Progenitor cell of endocrine pancreas (in vitro differentiated cells): Measurements from ENCODE around the gene ZPR1. TPM values are rescaled to one million over a fixed set of nuclear protein-coding genes. Genes with fewer than 3 reads are reported as not detected.

Experiments
- DNase-seq: peaks from one replicate; pipeline ENCODE4 v3.0.0; 2021; ENCODE audit warnings: low spot score; ENCODE audit not compliant: unreplicated experiment
- H3K27ac Mint-ChIP-seq: 2 replicates; pipeline ENCODE4 v1.8.0; 2021; ENCODE audit warnings: mild to moderate bottlenecking, moderate library complexity, mixed read lengths
- H3K27me3 Mint-ChIP-seq: 2 replicates; pipeline ENCODE4 v1.8.0; 2021; ENCODE audit warnings: mixed read lengths
- H3K36me3 Mint-ChIP-seq: 2 replicates; pipeline ENCODE4 v1.8.0; 2022; ENCODE audit warnings: mixed read lengths; ENCODE audit not compliant: insufficient read depth
- H3K4me1 Mint-ChIP-seq: 2 replicates; pipeline ENCODE4 v1.8.0; 2021; ENCODE audit warnings: low read depth, mixed read lengths
- H3K4me3 Mint-ChIP-seq: 2 replicates; pipeline ENCODE4 v1.8.0; 2021; ENCODE audit warnings: low read depth, mild to moderate bottlenecking, moderate library complexity, mixed read lengths
- H3K9me3 Mint-ChIP-seq: 2 replicates; pipeline ENCODE4 v1.8.0; 2021; ENCODE audit warnings: low read depth, mixed read lengths
- total RNA-seq: library from RNA; stranded (reverse); gene quantifications from 2 replicates; pipeline ENCODE4 v1.2.1, GENCODE V29; 2021
- TF ChIP-seq, protein P1 (sequence below): fragments of 200-600 bp; sonication (generic); IDR thresholded peaks from one replicate; pipeline ENCODE4 v1.5.0; 2021; ENCODE audit warnings: antibody characterized with exemption, mild to moderate bottlenecking; ENCODE audit not compliant: unreplicated experiment

Gene ZPR1
- total RNA-seq, 1 donor from 2014 or later = 48.6 TPM

- TF ChIP-seq, protein P1, sequence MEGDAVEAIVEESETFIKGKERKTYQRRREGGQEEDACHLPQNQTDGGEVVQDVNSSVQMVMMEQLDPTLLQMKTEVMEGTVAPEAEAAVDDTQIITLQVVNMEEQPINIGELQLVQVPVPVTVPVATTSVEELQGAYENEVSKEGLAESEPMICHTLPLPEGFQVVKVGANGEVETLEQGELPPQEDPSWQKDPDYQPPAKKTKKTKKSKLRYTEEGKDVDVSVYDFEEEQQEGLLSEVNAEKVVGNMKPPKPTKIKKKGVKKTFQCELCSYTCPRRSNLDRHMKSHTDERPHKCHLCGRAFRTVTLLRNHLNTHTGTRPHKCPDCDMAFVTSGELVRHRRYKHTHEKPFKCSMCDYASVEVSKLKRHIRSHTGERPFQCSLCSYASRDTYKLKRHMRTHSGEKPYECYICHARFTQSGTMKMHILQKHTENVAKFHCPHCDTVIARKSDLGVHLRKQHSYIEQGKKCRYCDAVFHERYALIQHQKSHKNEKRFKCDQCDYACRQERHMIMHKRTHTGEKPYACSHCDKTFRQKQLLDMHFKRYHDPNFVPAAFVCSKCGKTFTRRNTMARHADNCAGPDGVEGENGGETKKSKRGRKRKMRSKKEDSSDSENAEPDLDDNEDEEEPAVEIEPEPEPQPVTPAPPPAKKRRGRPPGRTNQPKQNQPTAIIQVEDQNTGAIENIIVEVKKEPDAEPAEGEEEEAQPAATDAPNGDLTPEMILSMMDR = no peak
- Mint-ChIP-seq H3K4me3 (no peak overlapping the region), H3K27ac (no peak overlapping the region), H3K4me1 (peaks cover 22% of the 10 kb centered on the region), H3K36me3 (peaks cover 4% of the 10 kb centered on the region), H3K27me3 (peaks cover 13% of the 10 kb centered on the region), H3K9me3 (no peaks in the 10 kb centered on the region)
- no peak for DNase-seq
These were observed 2.6 kb upstream of the ZPR1 start for GRCh38 chr11:116790167-116791001.

DNA sequence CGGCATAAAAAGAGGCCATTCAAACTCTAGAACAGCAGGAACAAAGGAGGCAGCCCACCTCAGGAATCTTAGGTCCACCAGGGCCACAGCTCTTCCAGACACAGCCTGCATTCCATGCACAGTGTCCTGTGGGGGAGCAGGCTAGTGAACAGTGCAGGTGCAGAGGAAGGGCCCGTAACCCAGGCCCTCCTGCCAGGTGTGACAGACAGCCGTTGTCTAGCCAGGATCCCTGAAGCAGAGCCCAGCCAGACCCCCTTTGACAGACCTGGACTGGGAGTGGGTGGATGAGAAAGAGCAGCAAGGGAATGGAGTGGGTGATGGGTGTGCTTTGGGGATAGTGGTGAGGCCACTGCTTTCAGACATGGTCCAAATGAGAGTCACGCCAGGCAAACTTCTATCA is 1.2 kb upstream of the ZPR1 start:
- TF ChIP-seq, protein P1 = no peak
- DNase-seq = no peak
- Mint-ChIP-seq H3K4me3 (peak overlapping the region; percentile 98), H3K27me3 (peaks cover 13% of the 10 kb centered on the region), H3K9me3 (no peaks in the 10 kb centered on the region), H3K36me3 (peaks cover 15% of the 10 kb centered on the region), H3K27ac (no peak overlapping the region), H3K4me1 (peaks cover 22% of the 10 kb centered on the region)

DNA sequence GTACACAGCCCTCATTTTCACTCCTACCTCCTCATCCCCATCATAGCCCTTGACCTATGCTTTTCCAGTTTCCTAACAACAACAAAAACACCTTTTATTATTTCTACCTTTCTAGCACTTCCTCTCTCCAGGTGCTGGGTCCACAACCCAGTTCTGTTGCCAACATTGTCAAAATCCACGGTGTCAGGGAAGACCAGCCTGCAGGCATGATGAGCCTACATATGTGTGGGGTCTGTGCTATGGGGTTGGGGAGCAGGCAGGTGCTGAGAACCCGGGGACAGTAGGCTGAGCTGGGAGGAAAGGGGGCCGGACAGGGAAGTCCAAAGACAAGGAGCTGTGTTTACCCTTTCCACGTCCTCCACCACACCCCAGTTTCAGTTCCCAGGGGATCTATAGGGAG is 711 bp upstream of the ZPR1 start:
- peaks cover 22% of the 10 kb centered on the region for H3K4me1 Mint-ChIP-seq
- peak overlapping the region; percentile 99 for H3K27ac Mint-ChIP-seq
- peak overlapping the region; percentile 98 for H3K4me3 Mint-ChIP-seq
- H3K36me3 Mint-ChIP-seq = peaks cover 15% of the 10 kb centered on the region
- H3K9me3 Mint-ChIP-seq = no peaks in the 10 kb centered on the region
- TF ChIP-seq, protein P1 = no peak
- peaks cover 13% of the 10 kb centered on the region for H3K27me3 Mint-ChIP-seq
- DNase-seq = no peak

GRCh38 chr11:116787436-116787785 is 412 bp downstream of the ZPR1 start:
- H3K27me3 Mint-ChIP-seq = peaks cover 9% of the 10 kb centered on the region

GRCh38 chr11:116786966-116787365 is 857 bp downstream of the ZPR1 start:
- Mint-ChIP-seq H3K4me3 (peak overlapping the region; percentile 98), H3K9me3 (no peaks in the 10 kb centered on the region), H3K27me3 (peaks cover 9% of the 10 kb centered on the region), H3K36me3 (peaks cover 24% of the 10 kb centered on the region), H3K27ac (peak overlapping the region; percentile 79), H3K4me1 (peaks cover 14% of the 10 kb centered on the region)
- TF ChIP-seq, protein P1 = no peak
- no peak for DNase-seq

More at GRCh38 chr11:116787436-116787785, 412 bp downstream of the ZPR1 start:
- H3K36me3 Mint-ChIP-seq = peaks cover 20% of the 10 kb centered on the region
- H3K27ac Mint-ChIP-seq = peak overlapping the region; percentile 79
- no peaks in the 10 kb centered on the region for H3K9me3 Mint-ChIP-seq
- TF ChIP-seq, protein P1 = no peak
- no peak for DNase-seq
- H3K4me1 Mint-ChIP-seq = peaks cover 16% of the 10 kb centered on the region
- peak overlapping the region; percentile 98 for H3K4me3 Mint-ChIP-seq
